Ishikawa (cell line): Measurements from ENCODE around the gene LYRM4.

Experiments used
- CEBPB ChIP-seq: IDR thresholded peaks from 2 replicates; pipeline ENCODE4 v1.6.1; 2012
- CREB1 ChIP-seq: IDR thresholded peaks from 2 replicates; pipeline ENCODE4 v1.6.1; 2012; ENCODE audit warnings: low read depth
- EGR1 ChIP-seq: IDR thresholded peaks from 2 replicates; pipeline ENCODE4 v1.6.1; 2012
- EP300 ChIP-seq: IDR thresholded peaks from 2 replicates; pipeline ENCODE4 v1.6.1; 2012; ENCODE audit warnings: borderline replicate concordance
- FOXM1 ChIP-seq: IDR thresholded peaks from 2 replicates; pipeline ENCODE4 v1.6.1; 2012; ENCODE audit warnings: low read depth, borderline replicate concordance
- MAX ChIP-seq: IDR thresholded peaks from 2 replicates; pipeline ENCODE4 v1.6.1; 2012
- NFIC ChIP-seq: IDR thresholded peaks from 2 replicates; pipeline ENCODE4 v1.6.1; 2012
- RAD21 ChIP-seq: IDR thresholded peaks from 2 replicates; pipeline ENCODE4 v1.6.1; 2012; ENCODE audit warnings: low read depth
- REST ChIP-seq: IDR thresholded peaks from 2 replicates; pipeline ENCODE4 v1.6.1; 2012; ENCODE audit warnings: low read depth, mild to moderate bottlenecking
- TAF1 ChIP-seq: IDR thresholded peaks from 2 replicates; pipeline ENCODE4 v1.6.1; 2012; ENCODE audit warnings: low read depth, mild to moderate bottlenecking
- TCF12 ChIP-seq: IDR thresholded peaks from 2 replicates; pipeline ENCODE4 v1.6.1; 2012; ENCODE audit warnings: low read depth
- TEAD4 ChIP-seq: IDR thresholded peaks from 2 replicates; pipeline ENCODE4 v1.6.1; 2012
- YY1 ChIP-seq: IDR thresholded peaks from 2 replicates; pipeline ENCODE4 v1.6.1; 2012; ENCODE audit warnings: low read depth
- ZBTB7A ChIP-seq: IDR thresholded peaks from 2 replicates; pipeline ENCODE4 v1.6.1; 2012; ENCODE audit warnings: low read depth
- TF ChIP-seq, protein P1 (sequence below): IDR thresholded peaks from 2 replicates; pipeline ENCODE4 v1.6.1; 2012

Gene LYRM4

DNA sequence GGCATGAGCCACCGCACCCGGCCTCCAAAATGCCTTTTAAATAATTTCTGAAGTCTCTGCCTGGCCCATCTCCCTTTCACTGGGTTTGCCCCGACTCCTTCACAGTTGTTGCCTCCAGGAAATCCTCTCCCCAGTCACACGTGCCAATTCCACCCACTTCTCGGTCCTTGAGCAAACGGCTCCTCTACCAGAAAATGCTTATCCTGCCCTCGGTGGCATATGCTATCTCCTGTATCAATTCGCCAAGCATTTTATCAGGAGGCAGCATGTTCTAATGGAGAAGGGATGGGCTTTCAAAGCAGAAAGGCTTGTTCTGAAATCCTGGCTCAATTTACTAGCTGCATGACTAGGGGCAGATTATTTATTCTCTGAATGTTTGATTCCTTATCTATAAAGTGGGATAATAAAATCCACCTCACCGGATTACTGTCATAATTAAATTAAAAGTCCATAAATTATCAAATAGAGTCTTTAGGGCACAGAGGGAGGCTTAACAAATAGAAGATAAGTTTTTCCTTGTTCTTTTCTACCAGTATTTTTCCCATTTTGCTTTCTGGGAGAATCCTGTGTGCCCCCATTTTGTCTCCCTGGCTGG lies 109.3 kb downstream of the LYRM4 start:
- TF ChIP-seq EP300 (no peak), CEBPB (no peak), TCF12 (no peak), YY1 (no peak), TEAD4 (no peak), MAX (no peak), EGR1 (no peak), NFIC (no peak), TAF1 (no peak)
- TF ChIP-seq, protein P1, sequence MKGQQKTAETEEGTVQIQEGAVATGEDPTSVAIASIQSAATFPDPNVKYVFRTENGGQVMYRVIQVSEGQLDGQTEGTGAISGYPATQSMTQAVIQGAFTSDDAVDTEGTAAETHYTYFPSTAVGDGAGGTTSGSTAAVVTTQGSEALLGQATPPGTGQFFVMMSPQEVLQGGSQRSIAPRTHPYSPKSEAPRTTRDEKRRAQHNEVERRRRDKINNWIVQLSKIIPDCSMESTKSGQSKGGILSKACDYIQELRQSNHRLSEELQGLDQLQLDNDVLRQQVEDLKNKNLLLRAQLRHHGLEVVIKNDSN, result no peak

DNA sequence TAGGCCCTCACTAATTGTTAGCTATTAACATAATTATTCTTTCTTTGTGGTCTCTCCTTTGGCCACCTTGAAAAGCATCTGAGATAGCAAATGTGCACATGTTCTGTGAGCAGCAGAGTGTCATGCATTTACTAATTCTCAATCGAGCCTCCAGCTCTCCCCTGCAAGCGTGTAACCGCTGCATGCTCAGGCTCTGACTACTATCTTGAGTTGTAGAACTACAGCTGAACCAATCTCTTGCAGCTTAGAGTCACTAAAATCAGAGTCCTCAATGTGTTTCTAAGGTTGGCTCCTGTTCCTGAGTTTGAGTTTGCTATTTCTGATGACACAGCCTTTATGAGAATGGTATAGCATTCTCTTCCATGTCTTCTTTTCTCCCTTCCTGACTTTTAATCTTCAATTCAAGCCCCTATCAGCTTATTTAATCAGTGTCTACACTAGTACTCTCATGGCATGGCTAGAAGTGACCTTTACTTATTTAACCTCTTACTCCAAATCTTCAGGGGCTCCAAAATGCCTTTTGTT lies 110.1 kb downstream of the LYRM4 start:
- TF ChIP-seq TAF1 (no peak), TCF12 (no peak), CREB1 (no peak), TEAD4 (no peak), MAX (no peak), ZBTB7A (no peak), YY1 (no peak), FOXM1 (no peak), EP300 (no peak), RAD21 (no peak), CEBPB (no peak), REST (no peak), NFIC (no peak), EGR1 (no peak)
- TF ChIP-seq, protein P1, result no peak

DNA sequence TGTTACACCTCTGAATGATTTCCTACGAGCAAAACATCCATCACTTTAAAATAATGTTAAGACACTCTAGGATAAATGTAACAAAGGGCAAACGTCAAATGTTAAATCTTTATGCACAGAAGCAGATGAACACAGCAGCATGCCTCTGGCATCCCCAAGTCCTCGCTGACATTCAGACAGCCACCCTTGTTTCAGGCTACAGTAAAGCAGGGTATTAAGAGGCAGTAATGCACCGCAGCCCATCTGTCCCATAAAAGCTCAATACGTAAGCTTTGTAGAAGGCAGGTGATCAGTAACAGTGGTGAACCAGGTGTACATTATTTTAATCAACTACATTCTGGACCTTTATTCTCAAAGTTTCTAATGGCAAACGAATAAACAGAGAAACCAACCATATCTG lies 110.9 kb downstream of the LYRM4 start:
- TF ChIP-seq CEBPB, result no peak
- TF ChIP-seq, protein P1, result no peak
- no peak for TF ChIP-seq TCF12
- no peak for TF ChIP-seq EGR1
- TF ChIP-seq NFIC, result no peak
- TF ChIP-seq YY1, result no peak
- TF ChIP-seq ZBTB7A, result no peak
- TF ChIP-seq MAX, result no peak
- TF ChIP-seq FOXM1, result no peak
- TF ChIP-seq RAD21, result no peak

DNA sequence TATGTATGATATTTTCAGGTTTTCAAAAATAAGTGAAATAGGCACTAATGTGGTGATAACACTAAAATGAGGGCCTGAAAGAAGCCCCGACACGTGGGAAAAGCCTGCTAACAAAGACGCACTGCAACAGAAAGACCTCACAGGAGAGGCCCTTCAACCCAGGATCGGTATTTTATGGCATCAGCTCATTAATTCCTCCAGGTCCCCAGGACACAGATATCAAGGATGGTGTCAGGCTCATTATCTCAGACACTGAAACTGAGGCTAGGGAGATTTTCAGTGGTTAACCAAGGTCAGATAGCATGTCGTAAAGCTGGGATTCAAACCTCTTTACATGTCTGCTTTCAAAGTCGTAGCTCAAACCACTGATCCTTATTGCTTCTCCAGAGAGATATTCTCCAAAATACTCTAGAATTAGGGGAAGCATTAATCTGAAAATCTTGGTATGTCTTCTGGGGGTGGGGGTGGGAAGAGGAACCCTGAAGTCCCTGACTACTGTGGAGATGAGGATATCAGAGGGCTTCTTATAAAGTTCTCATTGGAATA lies 111.5 kb downstream of the LYRM4 start:
- no peak for TF ChIP-seq TEAD4
- TF ChIP-seq, protein P1, result no peak
- TF ChIP-seq CEBPB, result no peak
- no peak for TF ChIP-seq TCF12
- no peak for TF ChIP-seq CREB1
- TF ChIP-seq NFIC, result no peak
- no peak for TF ChIP-seq TAF1
- no peak for TF ChIP-seq EGR1
- TF ChIP-seq MAX, result no peak
- TF ChIP-seq FOXM1, result no peak
- TF ChIP-seq EP300, result no peak
- TF ChIP-seq REST, result no peak
- TF ChIP-seq ZBTB7A, result no peak
- no peak for TF ChIP-seq YY1
- TF ChIP-seq RAD21, result no peak
